Measurements from ENCODE around the gene TCF7L2. TPM values are rescaled to one million over a fixed set of nuclear protein-coding genes. Genes with fewer than 3 reads are reported as not detected.

Gene TCF7L2
- total RNA-seq, 1 experiment from 2014 or later = 16.1 TPM

DNA sequence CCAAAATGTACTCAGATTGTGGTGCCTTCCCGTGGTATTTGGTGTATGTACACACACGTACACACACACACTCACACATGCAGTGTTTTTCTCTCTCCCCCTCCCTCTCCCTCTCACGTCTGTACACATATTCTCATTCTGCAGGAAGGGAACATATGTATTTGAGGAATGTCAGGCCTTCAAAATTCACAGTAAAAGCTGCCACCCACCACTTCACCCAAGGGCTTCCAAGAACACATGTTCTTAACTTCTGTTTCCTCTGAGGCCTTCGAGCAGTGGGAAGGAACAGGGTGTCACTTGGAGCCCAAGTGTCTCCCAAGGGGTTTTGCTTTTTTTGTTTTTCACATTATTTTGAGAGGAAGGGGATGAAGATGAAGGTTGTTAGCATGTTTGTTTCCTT is 198.9 kb downstream of the TCF7L2 start:
- Histone ChIP-seq H3K36me3 (ENCODE audit: low read depth, low read length) (peaks cover 62% of the 10 kb centered on the region), H3K27ac (ENCODE audit: low read length) (no peak overlapping the region), H3K79me2 (ENCODE audit: low read length) (no peaks in the 10 kb centered on the region), H3K9ac (ENCODE audit: low read length) (no peak overlapping the region), H3K9me2 (replicated peaks; ENCODE audit: low read length) (no peaks in the 10 kb centered on the region), H2AFZ (ENCODE audit: low read length) (no peak overlapping the region), H3K27me3 (ENCODE audit: low read length) (no peaks in the 10 kb centered on the region), H4K20me1 (ENCODE audit: low read length) (no peaks in the 10 kb centered on the region), H3F3A (ENCODE audit: low read length, unreplicated experiment) (no peaks in the 10 kb centered on the region), H3K4me2 (ENCODE audit: low read length) (no peak overlapping the region), H3K9me3 (ENCODE audit: low read length) (no peaks in the 10 kb centered on the region), H3K4me1 (ENCODE audit: insufficient read depth, low read length) (no peaks in the 10 kb centered on the region), H3K4me3 (ENCODE audit: low read length) (no peak overlapping the region)
- intact Hi-C loops (cut with micrococcal nuclease) = no loop called here
- TF ChIP-seq EZH2 (IDR thresholded peaks at IDR 0.05; ENCODE audit: low read length, unreplicated experiment) (no peak), EZH2phosphoT487 (IDR thresholded peaks at IDR 0.05; ENCODE audit: borderline replicate concordance, low read length) (no peak)
- TF ChIP-seq, protein P1, sequence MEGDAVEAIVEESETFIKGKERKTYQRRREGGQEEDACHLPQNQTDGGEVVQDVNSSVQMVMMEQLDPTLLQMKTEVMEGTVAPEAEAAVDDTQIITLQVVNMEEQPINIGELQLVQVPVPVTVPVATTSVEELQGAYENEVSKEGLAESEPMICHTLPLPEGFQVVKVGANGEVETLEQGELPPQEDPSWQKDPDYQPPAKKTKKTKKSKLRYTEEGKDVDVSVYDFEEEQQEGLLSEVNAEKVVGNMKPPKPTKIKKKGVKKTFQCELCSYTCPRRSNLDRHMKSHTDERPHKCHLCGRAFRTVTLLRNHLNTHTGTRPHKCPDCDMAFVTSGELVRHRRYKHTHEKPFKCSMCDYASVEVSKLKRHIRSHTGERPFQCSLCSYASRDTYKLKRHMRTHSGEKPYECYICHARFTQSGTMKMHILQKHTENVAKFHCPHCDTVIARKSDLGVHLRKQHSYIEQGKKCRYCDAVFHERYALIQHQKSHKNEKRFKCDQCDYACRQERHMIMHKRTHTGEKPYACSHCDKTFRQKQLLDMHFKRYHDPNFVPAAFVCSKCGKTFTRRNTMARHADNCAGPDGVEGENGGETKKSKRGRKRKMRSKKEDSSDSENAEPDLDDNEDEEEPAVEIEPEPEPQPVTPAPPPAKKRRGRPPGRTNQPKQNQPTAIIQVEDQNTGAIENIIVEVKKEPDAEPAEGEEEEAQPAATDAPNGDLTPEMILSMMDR (conservative IDR thresholded peaks at IDR 0.05; ENCODE audit: low read depth, low read length) = no peak
- CTCF ChIA-PET = no interaction called here
- POLR2A ChIA-PET (ENCODE audit: unreplicated experiment) = no interaction called here
- no peak for DNase-seq
- ATAC-seq = no peak
- BruUV-seq (replicated peaks) = no TSS peak

DNA sequence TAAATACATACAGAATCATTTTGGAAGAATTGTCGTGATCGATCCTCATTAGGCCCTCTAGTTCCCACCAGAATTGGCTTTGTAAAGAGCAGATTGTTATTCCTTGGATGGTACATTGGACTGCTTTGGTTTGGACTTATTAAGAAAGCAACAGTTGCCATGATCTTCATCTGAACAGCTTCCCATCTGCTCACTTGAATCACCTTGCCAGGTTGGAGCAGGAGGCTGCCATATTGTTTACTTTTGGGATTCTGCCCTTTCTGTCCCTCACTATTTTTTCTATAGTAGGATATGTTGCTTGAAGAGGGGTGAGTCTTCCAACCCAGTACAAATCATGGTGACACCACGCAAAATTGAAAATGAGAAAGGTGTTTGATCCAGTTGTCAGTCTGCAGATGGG is 199.6 kb downstream of the TCF7L2 start:
- no peak for DNase-seq
- peaks cover 62% of the 10 kb centered on the region for H3K36me3 ChIP-seq (ENCODE audit: low read depth, low read length)

DNA sequence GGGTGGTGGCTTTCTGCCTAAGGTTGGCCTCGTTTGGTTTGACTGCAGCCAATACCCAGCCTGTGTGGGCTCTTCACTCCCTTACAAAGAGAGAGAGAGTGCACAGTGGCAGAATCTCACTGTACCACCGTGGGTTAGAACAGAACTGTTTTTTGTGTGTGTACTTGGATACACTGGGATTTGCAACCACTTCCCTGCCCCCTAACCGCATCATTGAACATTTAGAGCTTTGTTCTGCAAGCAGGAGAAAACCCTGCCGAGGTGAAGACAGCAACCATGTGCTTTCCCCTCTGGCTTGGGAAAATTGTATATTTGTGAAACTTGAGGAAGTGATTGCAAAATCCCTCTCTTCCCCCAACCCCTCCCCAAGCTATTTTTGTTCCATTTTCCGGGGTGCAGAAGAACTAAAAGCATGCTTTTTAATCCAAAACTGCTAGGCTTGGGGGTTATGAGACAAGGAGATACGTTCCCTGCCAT is 201.2 kb downstream of the TCF7L2 start:
- Histone ChIP-seq H3K27ac (ENCODE audit: low read length) (no peak overlapping the region), H3K27me3 (ENCODE audit: low read length) (no peaks in the 10 kb centered on the region), H3K9ac (ENCODE audit: low read length) (no peak overlapping the region), H3K4me1 (ENCODE audit: insufficient read depth, low read length) (no peaks in the 10 kb centered on the region), H3F3A (ENCODE audit: low read length, unreplicated experiment) (no peaks in the 10 kb centered on the region), H3K79me2 (ENCODE audit: low read length) (no peaks in the 10 kb centered on the region), H3K4me3 (ENCODE audit: low read length) (no peak overlapping the region), H3K9me2 (replicated peaks; ENCODE audit: low read length) (no peaks in the 10 kb centered on the region), H3K36me3 (ENCODE audit: low read depth, low read length) (peaks cover 58% of the 10 kb centered on the region), H3K4me2 (ENCODE audit: low read length) (no peak overlapping the region), H2AFZ (ENCODE audit: low read length) (no peak overlapping the region), H4K20me1 (ENCODE audit: low read length) (no peaks in the 10 kb centered on the region), H3K9me3 (ENCODE audit: low read length) (no peaks in the 10 kb centered on the region)
- ChIA-PET POLR2A (ENCODE audit: unreplicated experiment) (no interaction called here), CTCF (no interaction called here)
- no peak for ATAC-seq
- intact Hi-C loops (cut with micrococcal nuclease) = no loop called here
- no peak for DNase-seq
- BruUV-seq (replicated peaks) = no TSS peak
- TF ChIP-seq EZH2phosphoT487 (IDR thresholded peaks at IDR 0.05; ENCODE audit: borderline replicate concordance, low read length) (no peak), EZH2 (IDR thresholded peaks at IDR 0.05; ENCODE audit: low read length, unreplicated experiment) (no peak)
- TF ChIP-seq, protein P1 (conservative IDR thresholded peaks at IDR 0.05; ENCODE audit: low read depth, low read length) = no peak

More for the DNA sequence above, 199.6 kb downstream of the TCF7L2 start:
- CTCF ChIA-PET = no interaction called here
- Histone ChIP-seq H3K27ac (ENCODE audit: low read length) (no peak overlapping the region), H4K20me1 (ENCODE audit: low read length) (no peaks in the 10 kb centered on the region), H2AFZ (ENCODE audit: low read length) (no peak overlapping the region), H3K4me3 (ENCODE audit: low read length) (no peak overlapping the region), H3K9ac (ENCODE audit: low read length) (no peak overlapping the region), H3K27me3 (ENCODE audit: low read length) (no peaks in the 10 kb centered on the region), H3K4me1 (ENCODE audit: insufficient read depth, low read length) (no peaks in the 10 kb centered on the region), H3K9me3 (ENCODE audit: low read length) (no peaks in the 10 kb centered on the region), H3K79me2 (ENCODE audit: low read length) (no peaks in the 10 kb centered on the region), H3K4me2 (ENCODE audit: low read length) (no peak overlapping the region), H3K9me2 (replicated peaks; ENCODE audit: low read length) (no peaks in the 10 kb centered on the region), H3F3A (ENCODE audit: low read length, unreplicated experiment) (no peaks in the 10 kb centered on the region)
- no TSS peak for BruUV-seq (replicated peaks)
- POLR2A ChIA-PET (ENCODE audit: unreplicated experiment) = no interaction called here
- intact Hi-C loops (cut with micrococcal nuclease) = no loop called here
- TF ChIP-seq, protein P1 (conservative IDR thresholded peaks at IDR 0.05; ENCODE audit: low read depth, low read length) = no peak
- TF ChIP-seq EZH2phosphoT487 (IDR thresholded peaks at IDR 0.05; ENCODE audit: borderline replicate concordance, low read length) (no peak), EZH2 (IDR thresholded peaks at IDR 0.05; ENCODE audit: low read length, unreplicated experiment) (no peak)
- ATAC-seq = no peak

Measured in PC-3 (cell line).